Measurements from ENCODE around the gene FKBP14.

DNA sequence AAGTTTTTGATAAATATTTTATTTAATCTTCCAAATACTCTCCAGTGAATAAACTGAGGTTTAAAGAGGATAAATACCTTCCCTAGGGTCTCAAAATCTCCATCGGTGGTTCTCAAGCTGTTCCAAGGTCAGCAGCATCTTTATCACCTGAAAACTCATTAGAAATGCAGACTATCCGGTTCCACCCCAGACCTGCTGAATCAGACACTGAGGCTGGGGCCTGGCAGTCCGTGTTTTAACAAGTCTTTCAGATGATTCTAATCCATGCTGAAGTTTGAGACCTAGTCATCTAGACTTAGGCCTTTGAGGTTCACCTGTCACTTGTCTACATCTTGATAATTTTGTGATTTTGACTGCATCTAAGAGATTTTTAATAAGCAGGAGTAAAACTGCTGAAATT lies 39.2 kb upstream of the FKBP14 start:
- TF ChIP-seq, protein P1, sequence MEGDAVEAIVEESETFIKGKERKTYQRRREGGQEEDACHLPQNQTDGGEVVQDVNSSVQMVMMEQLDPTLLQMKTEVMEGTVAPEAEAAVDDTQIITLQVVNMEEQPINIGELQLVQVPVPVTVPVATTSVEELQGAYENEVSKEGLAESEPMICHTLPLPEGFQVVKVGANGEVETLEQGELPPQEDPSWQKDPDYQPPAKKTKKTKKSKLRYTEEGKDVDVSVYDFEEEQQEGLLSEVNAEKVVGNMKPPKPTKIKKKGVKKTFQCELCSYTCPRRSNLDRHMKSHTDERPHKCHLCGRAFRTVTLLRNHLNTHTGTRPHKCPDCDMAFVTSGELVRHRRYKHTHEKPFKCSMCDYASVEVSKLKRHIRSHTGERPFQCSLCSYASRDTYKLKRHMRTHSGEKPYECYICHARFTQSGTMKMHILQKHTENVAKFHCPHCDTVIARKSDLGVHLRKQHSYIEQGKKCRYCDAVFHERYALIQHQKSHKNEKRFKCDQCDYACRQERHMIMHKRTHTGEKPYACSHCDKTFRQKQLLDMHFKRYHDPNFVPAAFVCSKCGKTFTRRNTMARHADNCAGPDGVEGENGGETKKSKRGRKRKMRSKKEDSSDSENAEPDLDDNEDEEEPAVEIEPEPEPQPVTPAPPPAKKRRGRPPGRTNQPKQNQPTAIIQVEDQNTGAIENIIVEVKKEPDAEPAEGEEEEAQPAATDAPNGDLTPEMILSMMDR (IDR thresholded peaks at IDR 0.05; ENCODE audit: insufficient read depth, low read length, poor library complexity, severe bottlenecking): no peak
- TF ChIP-seq EZH2phosphoT487 (conservative IDR thresholded peaks at IDR 0.05; ENCODE audit: low read length): no peak

Measured in SU-DHL-6 (cell line).